ENCODE results near the gene SEC24B.

- TF ChIP-seq GATA2 (IDR thresholded peaks at IDR 0.05; ENCODE audit: low read depth, low read length) (no peak), GATA3 (IDR thresholded peaks at IDR 0.05; ENCODE audit: low read depth, low read length) (no peak)
These were observed 127.3 kb downstream of the SEC24B start for GRCh38 chr4:109560687-109561461.
